DOHH2 (cell line): ENCODE results near the gene KLC4.

ENCODE experiments used
- EZH2phosphoT487 ChIP-seq: fragments of 200-600 bp; sonication (generic); IDR thresholded peaks from 2 replicates; pipeline ENCODE4 v1.6.1; 2017; ENCODE audit warnings: borderline replicate concordance, mild to moderate bottlenecking, antibody characterized with exemption, low read length, moderate library complexity, mixed read lengths
- TF ChIP-seq, protein P1 (sequence below): fragments of 200-600 bp; sonication (generic); IDR thresholded peaks from one replicate; pipeline ENCODE4 v1.5.1; 2014; ENCODE audit warnings: antibody characterized with exemption, mild to moderate bottlenecking, low read depth, low read length; ENCODE audit not compliant: poor library complexity, severe bottlenecking

DNA sequence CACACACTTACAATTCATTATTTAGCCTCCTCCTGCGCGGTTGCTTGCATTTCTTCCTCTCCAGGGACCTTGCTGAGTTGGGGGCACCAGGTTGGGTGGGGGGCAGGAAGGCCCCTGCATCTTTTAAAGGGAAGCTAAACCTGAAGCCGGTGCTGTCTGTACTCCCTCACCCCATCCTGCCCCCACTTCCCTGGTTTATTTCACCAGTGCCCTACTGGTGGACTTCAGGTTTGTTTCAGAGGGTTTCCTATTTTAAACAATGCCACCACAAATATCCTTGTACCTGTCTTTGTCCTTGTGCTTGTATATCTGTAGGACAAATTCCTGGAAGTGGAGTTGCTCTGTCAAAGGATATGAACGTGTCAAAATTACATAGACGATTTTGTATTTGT is 37.7 kb downstream of the KLC4 start:
- no peak for TF ChIP-seq EZH2phosphoT487
- TF ChIP-seq, protein P1, sequence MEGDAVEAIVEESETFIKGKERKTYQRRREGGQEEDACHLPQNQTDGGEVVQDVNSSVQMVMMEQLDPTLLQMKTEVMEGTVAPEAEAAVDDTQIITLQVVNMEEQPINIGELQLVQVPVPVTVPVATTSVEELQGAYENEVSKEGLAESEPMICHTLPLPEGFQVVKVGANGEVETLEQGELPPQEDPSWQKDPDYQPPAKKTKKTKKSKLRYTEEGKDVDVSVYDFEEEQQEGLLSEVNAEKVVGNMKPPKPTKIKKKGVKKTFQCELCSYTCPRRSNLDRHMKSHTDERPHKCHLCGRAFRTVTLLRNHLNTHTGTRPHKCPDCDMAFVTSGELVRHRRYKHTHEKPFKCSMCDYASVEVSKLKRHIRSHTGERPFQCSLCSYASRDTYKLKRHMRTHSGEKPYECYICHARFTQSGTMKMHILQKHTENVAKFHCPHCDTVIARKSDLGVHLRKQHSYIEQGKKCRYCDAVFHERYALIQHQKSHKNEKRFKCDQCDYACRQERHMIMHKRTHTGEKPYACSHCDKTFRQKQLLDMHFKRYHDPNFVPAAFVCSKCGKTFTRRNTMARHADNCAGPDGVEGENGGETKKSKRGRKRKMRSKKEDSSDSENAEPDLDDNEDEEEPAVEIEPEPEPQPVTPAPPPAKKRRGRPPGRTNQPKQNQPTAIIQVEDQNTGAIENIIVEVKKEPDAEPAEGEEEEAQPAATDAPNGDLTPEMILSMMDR, result no peak
